GM21447 (cell line): ENCODE measurements around the gene ARHGAP8.
"Not testable (repeated sequence)": the region's sequence is repeated elsewhere in the genome, so short reads cannot be mapped to it uniquely, and the experiment has no call there.

Source experiments
- ATAC-seq: cut with Tn5 transposase; IDR thresholded peaks from one replicate; pipeline ENCODE4 v1.9.1; 2021; ENCODE audit not compliant: unreplicated experiment

Gene ARHGAP8

DNA sequence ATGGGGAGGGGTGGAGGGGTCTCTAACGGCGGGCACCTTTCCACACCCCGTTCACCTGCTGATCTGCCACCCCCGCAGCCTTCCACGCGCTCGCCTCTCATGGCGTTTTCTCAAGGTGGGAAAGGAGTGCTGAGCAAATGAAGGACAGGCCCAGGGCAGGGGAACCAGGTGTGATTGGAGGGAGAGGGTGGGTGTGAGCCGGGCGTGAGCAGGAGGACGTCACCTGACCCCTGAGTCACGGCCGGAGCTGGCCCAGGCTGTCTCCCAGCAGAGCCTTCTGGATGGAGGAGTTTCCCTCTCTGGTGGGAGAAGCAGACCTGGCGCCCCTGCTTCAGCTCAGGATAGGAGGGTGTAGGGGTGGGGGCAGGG lies 14.0 kb upstream of the ARHGAP8 start:
- ATAC-seq = no peak

GRCh38 chr22:44739024-44739423 lies 13.4 kb upstream of the ARHGAP8 start:
- no peak for ATAC-seq

DNA sequence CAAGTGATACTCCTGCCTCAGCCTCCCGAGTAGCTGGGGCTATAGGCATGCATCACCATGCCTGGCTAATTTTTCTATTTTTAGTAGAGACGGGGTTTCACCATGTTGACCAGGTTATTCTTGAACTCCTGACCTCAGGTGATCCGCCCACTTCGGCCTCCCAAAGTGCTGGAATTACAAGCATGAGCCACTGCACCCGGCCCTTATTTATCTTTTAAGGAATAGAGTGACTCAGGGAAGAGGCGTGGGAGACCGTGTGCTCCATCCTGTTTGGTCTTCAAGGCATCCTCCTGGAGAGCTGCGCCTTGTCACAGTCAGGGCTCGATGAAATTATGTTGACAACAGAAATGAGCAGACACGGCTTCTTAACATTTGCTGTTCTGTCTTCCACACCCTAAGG lies 12.7 kb upstream of the ARHGAP8 start:
- ATAC-seq = not testable (repeated sequence)

DNA sequence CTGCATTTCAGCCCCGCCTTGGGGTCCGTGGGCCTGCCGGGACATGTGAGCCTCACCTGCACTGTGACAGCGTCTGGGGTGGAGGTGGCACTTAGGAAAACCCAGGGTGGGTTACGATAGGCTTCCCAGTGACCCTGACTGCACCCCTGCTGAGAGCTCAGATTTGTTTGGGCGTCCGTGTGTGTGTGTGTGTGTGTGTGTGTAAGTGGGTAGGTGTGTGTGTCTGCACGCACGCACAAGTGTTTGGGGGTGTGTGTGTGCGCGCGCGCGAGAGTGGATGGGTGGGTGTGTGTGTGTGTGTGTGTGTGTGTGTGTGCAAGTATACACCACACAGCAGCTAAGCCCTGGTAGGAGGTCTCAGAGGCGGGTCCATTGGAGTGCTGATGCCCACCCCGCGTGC lies 12.1 kb upstream of the ARHGAP8 start:
- ATAC-seq = no peak

- ATAC-seq = no peak
Observed at GRCh38 chr22:44741929-44742328, 10.4 kb upstream of the ARHGAP8 start.

- ATAC-seq = no peak
Observed at GRCh38 chr22:44743247-44743646, 9.1 kb upstream of the ARHGAP8 start.

DNA sequence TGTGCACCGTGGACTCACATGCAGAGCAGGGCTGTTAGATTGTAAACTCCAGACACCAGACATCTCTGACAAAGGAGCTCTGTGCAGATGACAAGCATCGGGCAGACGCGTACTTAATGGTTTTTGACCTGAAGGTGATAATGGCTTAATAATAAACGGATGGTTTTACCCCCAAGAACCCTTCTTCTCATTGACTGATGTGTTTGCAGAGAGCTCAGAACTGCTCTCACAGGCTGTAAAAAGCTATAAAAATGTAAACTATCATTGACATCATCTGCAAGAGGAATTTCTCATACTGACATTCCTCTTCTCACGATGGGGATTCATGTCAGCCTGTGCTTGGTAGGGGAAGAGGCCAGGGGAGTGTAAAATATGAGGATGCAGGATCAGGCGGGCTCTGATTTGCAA lies 8.6 kb upstream of the ARHGAP8 start:
- ATAC-seq = no peak

DNA sequence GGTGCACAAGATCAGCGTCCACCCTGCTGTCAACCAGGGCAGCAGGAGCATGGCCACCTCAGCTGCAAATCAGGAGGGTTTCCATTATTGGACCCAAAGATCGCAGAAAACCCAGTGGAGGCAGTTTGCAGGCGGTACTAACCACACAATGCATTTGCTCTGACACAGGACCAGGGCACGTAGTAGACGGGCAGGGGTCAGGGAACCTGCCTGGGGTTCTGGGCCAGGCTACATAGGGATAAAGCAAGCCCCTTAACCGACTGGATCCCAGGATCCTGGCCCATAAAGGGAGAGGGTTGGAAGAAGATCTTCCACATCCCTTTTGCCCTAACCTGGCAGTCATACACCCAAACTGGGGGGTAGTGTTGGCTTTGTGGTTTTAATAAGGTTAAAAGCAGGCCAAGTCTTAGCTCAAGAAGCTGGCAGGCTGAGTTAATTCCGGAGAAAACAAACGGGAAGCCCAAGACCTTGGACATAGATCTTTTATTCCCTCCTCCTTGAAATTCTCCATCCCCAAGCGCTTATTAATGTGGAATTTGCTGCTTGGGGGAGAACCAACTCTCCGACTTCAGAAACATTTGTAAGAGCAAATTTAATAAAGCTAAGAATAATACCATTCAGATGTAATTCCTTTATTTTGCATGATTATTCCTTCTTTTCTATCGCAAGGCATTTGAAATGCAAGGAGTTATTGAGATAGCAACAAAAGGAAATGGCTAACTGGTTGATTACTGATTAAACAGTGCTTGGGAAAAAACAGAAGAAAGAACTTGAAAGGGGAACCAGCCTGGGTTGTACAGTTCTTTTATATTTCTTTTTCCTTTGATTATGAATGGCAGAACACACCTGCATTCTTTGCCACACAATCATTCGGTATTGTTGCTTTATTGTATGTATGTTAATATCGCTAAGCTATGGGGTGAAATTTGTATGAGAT lies 6.3 kb upstream of the ARHGAP8 start:
- ATAC-seq = no peak

DNA sequence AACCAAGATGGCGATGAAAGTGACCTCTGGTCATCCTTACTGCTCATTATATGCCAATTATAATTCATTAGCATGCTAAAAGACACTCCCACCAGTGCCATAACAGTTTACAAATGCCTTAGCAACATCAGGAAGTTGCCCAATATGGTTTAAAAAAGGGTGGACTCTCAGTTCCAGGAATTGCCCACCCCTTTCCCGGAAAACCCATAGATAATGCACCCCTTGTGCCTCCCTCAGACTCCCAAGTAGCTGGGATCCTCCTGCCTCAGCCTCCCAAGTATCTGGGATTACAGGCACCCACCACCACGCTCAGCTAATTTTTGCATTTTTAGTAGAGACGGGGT lies 4.6 kb upstream of the ARHGAP8 start:
- ATAC-seq = not testable (repeated sequence)

DNA sequence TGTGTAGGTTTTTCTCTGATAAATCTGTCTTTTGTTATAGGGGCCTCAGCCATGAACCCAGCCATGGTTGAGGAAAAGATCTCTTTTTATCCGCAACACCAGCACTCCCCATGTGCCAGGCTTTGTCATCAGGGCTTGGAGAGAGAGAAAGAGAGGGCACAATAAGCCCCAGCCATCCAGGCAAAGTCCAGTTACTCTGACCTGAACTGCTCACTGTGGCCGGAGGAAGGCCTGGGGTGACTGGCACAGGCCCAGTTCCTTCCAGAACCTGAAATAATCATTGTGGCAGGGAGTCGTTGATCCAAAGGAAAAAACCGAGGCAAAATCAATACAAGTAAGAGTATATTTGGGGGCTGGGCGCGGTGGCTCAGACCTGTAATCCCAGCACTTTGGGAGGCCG lies 3.9 kb upstream of the ARHGAP8 start:
- ATAC-seq = no peak

- no peak for ATAC-seq
Observed at GRCh38 chr22:44750481-44750880, 1.9 kb upstream of the ARHGAP8 start.

GRCh38 chr22:44753189-44754042 lies 1.0 kb downstream of the ARHGAP8 start:
- no peak for ATAC-seq

DNA sequence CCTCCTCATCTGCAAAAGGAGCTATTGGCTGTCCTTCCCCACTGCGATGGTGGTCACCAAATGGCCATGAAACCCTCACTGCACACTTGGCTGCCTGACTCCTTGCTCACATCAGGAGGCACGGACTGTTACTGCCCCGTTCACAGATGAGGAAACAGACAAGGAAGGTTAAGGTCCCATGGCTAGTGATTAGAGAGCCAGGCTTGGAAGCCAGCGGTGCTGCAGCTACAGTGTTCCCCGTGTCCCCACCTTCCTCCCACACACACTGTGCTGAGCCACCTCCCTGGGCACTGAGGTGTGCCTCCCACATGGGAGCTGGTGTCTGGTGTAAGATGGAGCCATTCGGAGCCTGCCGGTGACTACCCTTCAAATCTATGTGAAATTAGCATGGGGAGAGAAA lies 2.6 kb downstream of the ARHGAP8 start:
- no peak for ATAC-seq

DNA sequence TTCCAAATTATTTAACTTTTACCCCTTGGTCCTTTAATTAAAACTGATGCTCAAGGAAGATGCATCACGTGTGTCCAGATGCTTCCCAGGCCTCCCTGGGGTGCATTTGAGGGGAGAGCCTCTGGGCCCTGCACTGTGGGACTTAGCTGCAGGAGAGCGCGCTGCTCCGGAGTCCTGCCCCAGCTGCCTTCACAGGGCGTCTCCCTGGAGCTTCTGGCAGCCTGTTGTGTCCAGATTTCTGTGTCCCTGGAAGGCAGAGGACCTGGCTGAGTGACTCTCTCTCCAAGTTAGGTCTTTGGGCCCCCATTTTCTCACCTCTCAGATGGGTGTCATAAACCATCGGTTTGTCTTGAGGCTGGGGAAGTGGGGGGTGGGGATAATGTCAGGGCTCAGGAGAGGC lies 3.0 kb downstream of the ARHGAP8 start:
- no peak for ATAC-seq

DNA sequence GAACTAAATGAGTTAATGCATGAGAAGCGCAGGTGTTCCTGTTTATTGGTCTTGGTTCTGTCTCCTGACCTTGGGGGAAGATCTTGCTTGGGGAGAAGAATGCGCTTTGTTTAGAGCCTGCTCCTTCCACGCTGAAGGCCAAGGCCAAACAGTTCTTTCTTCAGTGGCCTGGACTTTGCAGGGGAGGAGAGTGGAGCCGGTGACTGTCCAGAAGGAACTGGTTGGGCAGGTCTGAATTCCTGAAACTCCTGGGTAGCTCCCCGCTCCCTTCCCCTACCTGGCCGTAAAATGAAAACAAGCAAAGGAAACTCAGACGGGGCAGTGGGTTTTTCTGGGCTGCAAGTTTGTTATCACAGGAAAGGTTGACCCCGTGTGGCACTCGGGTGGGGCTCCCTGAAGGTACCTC lies 3.6 kb downstream of the ARHGAP8 start:
- ATAC-seq = no peak

DNA sequence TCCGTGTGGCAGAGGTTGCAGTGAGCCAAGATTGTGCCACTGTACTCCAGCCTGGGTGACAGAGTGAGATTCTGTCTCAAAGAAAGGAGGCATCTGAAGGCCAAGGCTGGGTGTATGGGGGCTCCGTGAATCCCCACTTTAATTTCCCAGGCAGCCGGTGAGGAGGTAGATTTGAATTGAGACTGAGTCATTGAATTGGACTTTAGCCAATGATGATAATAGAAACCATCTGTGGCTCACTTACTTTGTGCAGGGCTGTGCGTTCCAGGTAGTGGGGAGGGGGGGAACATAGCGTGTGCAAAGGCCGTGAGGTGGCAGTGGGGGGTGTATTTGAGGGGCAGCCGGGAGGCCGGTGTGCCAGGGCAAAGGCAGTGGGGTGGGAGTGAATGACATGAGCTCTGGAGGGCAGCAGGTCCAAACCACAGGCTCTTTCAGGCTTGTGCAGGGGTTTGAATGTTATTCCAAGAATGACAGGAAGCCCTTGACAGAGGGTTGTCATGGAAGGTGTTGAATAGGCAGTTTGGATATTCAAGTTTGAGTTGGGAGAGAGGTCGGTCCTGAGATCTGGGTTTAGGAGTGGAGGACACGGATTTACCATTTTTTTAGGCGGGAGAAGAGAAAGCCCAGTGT lies 6.1 kb downstream of the ARHGAP8 start:
- ATAC-seq = no peak

DNA sequence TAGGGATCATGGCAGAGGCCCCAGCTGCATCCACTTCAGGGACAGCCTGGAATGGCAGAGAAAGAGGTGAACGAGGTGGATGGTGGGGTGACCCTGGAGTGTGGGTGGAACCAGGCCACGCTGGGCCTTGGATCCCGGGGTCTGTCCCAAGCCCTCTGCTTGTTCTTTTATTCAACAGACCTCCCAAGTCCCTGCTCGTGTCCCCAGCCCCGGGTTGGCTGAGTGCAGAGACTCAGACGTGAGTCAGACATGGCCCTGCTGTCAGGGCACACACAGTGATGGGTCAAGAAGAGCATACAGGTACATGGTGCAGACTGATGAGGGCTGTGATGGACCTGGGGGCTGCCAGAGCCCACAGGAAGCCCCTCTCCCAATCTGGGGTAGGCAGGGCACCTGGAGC lies 6.6 kb downstream of the ARHGAP8 start:
- ATAC-seq = no peak

DNA sequence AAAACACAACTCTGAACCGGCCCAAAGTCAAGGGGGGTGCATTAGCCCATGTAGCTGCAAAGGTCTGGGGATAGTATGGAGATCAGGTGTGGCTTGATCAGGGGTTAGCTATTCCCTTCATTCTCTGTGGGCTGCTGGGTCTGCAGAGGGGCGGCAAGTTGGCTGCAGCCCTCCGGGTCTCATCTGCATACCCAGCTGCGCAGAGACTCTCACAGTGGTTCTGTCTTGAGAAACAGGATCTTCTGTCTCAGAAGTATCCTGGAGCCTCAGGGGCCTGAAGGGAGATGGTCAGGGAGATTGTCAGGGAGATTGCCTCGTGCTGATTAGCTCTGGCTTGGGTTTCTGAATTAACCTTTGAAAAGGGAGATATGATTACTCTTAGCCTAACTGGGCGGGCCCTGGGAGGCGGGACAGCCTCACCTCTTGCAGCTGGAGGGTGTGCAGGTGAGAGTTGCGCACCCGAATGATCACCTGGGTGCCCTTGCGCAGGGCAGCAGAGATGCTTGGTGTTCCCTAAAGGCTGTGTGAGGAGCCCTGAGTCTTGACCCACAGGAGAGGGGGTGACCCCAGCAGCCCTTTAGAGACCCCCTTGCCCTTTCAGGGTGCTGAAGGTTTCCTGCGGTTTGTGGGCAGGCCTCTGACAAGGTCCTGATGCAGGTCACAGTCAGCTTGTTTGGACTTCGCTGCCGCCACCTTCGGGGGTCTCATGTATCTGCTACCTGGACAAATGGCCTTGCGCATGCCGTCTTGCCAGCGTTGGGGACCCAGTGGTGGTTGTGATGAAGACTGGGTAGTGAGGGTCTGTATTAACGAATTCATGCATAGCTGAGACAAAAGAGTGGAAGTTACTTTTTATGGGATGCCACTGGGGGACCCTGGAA lies 7.3 kb downstream of the ARHGAP8 start:
- ATAC-seq = no peak

DNA sequence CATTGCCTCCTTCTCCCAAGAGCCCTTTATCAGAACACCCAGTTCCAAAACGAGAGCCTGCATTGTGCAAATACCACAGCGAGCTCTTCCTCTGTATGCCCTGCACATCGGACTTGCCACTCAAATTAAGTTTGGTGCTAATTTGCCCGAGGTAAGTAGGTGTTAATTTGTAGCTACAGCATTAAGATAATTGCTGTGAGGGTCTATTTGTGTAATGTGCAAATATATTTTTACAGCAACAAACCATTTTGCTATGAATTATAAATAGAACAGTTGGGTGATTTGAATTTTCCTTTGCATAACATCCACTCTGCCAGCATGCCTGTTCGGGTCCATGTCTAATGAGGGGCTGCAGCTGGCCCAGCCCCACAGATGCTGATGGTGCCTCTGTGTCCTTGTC lies 8.1 kb downstream of the ARHGAP8 start:
- ATAC-seq = no peak

DNA sequence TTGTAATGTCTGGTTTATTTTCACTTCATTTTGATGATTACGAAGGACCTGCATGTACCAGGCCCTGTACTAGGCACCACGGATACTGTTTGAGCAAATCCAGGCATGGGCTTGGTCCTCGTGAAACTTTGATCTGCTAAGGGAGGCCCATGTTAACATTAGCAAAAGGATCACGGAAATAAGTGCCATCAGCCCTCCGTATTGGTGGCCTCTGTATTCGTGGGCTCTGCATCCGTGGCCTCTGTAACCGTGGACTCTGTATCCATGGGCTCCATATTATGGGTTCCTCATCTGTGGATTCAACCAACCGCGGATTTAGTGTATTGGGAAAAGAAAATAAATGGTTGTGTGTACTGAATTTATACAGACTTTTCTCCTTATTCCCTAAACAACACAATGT lies 8.7 kb downstream of the ARHGAP8 start:
- ATAC-seq = no peak

- no peak for ATAC-seq
Observed at GRCh38 chr22:44764373-44764772, 12.0 kb downstream of the ARHGAP8 start.
